Endothelial cell of umbilical vein (primary cell): ENCODE results near the gene SLC22A4. TPM values are rescaled to one million over a fixed set of nuclear protein-coding genes. Genes with fewer than 3 reads are reported as not detected.

Experiments used
- BruUV-seq: library from RNA; stranded (reverse); fragments of 400-500 nt; replicated peaks from 2 replicates; lab custom pipeline; 2021; lab: Mats Ljungman, UMichigan
- CTCF ChIA-PET: fragments of 300-600, 350-600 bp; sonication (Branson Sonifier 250); formaldehyde crosslinking; loops from one replicate; lab custom pipeline; 2021; ENCODE audit warnings: antibody characterized with exemption, inconsistent platforms; lab: Charles Lee
- POLR2A ChIA-PET: fragments of 300-600, 350-600 bp; sonication (Branson Sonifier 250); formaldehyde crosslinking; loops from one replicate; lab custom pipeline; 2021; ENCODE audit warnings: antibody characterized with exemption, inconsistent platforms; lab: Charles Lee
- DNase-seq: peaks from one replicate; pipeline ENCODE4 v3.0.0-alpha.2; 2011; ENCODE audit warnings: low read depth, low spot score
- FAIRE-seq: peaks from 2 replicates; lab custom pipeline; 2011; peaks lifted over from hg19 to GRCh38; lab: Jason Lieb, UNC
- H2AFZ ChIP-seq: 2 replicates; pipeline ENCODE4 v1.6.0; 2012; ENCODE audit warnings: low read depth, low read length, control low read depth, inconsistent platforms
- H3K27ac ChIP-seq: 2 replicates; pipeline ENCODE4 v1.5.1; 2011; ENCODE audit warnings: low read depth, mild to moderate bottlenecking, control low read depth, low read length, moderate library complexity; ENCODE audit not compliant: insufficient read depth
- H3K27me3 ChIP-seq, 2 experiments: 2 replicates each; pipeline versions ENCODE4 v1.6.0 to v1.6.1; 2011; ENCODE audit warnings: low read length in 2 of 2, mixed read lengths in 1 of 2; ENCODE audit not compliant: control insufficient read depth in 2 of 2, insufficient read depth in 2 of 2
- H3K36me3 ChIP-seq, 2 experiments: 2 replicates in 1 of 2; 3 replicates in 1 of 2; pipeline ENCODE4 v1.5.1; 2011; ENCODE audit warnings: low read length in 2 of 2, mild to moderate bottlenecking in 1 of 2, moderate library complexity in 1 of 2; ENCODE audit not compliant: control insufficient read depth in 2 of 2, insufficient read depth in 2 of 2; ENCODE audit errors: extremely low read depth in 1 of 2
- H3K4me1 ChIP-seq: 3 replicates; pipeline ENCODE4 v1.5.1; 2011; ENCODE audit warnings: mild to moderate bottlenecking, low read length; ENCODE audit not compliant: control insufficient read depth, insufficient read depth; ENCODE audit errors: extremely low read depth
- H3K4me2 ChIP-seq: 2 replicates; pipeline ENCODE4 v1.6.1; 2011; ENCODE audit warnings: low read length, control low read depth, mixed read lengths; ENCODE audit not compliant: insufficient read depth
- H3K4me3 ChIP-seq, 3 experiments: fragments of 200-600 bp in 1 of 3; sonication (generic), shearing (Covaris generic) in 1 of 3; replicated peaks in 1 of 3; 2 replicates each; pipeline ENCODE4 v1.5.1; 2011 to 2016; ENCODE audit warnings: control low read depth in 3 of 3, low read length in 3 of 3, mild to moderate bottlenecking in 2 of 3, inconsistent platforms in 1 of 3, low read depth in 1 of 3, moderate library complexity in 1 of 3; ENCODE audit not compliant: insufficient read depth in 1 of 3
- H3K79me2 ChIP-seq: 2 replicates; pipeline ENCODE4 v1.6.0; 2012; ENCODE audit warnings: low read length, inconsistent platforms; ENCODE audit not compliant: control insufficient read depth, insufficient read depth
- H3K9ac ChIP-seq: replicated peaks from 2 replicates; pipeline ENCODE3; 2011; ENCODE audit warnings: low read length, control low read depth; ENCODE audit not compliant: insufficient read depth; ENCODE audit errors: extremely low read depth
- H3K9me1 ChIP-seq: replicated peaks from 3 replicates; pipeline ENCODE4 v1.6.0; 2011; ENCODE audit warnings: mild to moderate bottlenecking, low read length; ENCODE audit not compliant: control insufficient read depth, insufficient read depth; ENCODE audit errors: extremely low read depth
- H3K9me3 ChIP-seq: replicated peaks from 2 replicates; pipeline ENCODE4 v1.5.1; 2012; ENCODE audit warnings: low read length, inconsistent platforms; ENCODE audit not compliant: control insufficient read depth, insufficient read depth
- H4K20me1 ChIP-seq: replicated peaks from 2 replicates; pipeline ENCODE3; 2011; ENCODE audit warnings: mild to moderate bottlenecking, low read length; ENCODE audit not compliant: control insufficient read depth, insufficient read depth; ENCODE audit errors: extremely low read depth
- CTCF ChIP-seq, 2 donors: IDR thresholded peaks; 1 replicate in 1 of 2; 2 replicates in 1 of 2; pipeline ENCODE4 v1.5.1; 2011; ENCODE audit warnings: low read length in 2 of 2, mild to moderate bottlenecking in 2 of 2, moderate library complexity in 2 of 2, control low read depth in 1 of 2, inconsistent platforms in 1 of 2, low read depth in 1 of 2; ENCODE audit not compliant: insufficient read depth in 1 of 2; ENCODE audit errors: extremely low read depth in 1 of 2
- EZH2 ChIP-seq: IDR thresholded peaks from 2 replicates; pipeline ENCODE4 v1.6.1; 2012; ENCODE audit warnings: borderline replicate concordance, low read depth, mild to moderate bottlenecking, moderate library complexity, low read length, inconsistent platforms; ENCODE audit not compliant: severe bottlenecking
- FOS ChIP-seq: IDR thresholded peaks from 2 replicates; pipeline ENCODE4 v1.6.1; 2011; ENCODE audit warnings: mild to moderate bottlenecking, low read length, moderate library complexity, borderline replicate concordance; ENCODE audit not compliant: insufficient read depth
- GATA2 ChIP-seq: IDR thresholded peaks from 2 replicates; pipeline ENCODE4 v1.7.0; 2011; ENCODE audit warnings: low read depth, mild to moderate bottlenecking, moderate library complexity, mixed read lengths, low read length; ENCODE audit not compliant: insufficient read length, insufficient read depth
- JUN ChIP-seq: IDR thresholded peaks from 2 replicates; pipeline ENCODE4 v1.6.1; 2011; ENCODE audit warnings: borderline replicate concordance, low read depth; ENCODE audit not compliant: insufficient read length, insufficient read depth
- MAX ChIP-seq: IDR thresholded peaks from 2 replicates; pipeline ENCODE4 v1.6.1; 2011; ENCODE audit not compliant: insufficient read depth, insufficient read length
- MYC ChIP-seq: IDR thresholded peaks from one replicate; pipeline ENCODE4 v1.6.1; 2011; ENCODE audit warnings: mild to moderate bottlenecking, low read depth, low read length
- POLR2A ChIP-seq: IDR thresholded peaks from 2 replicates; pipeline ENCODE4 v1.6.1; 2012; ENCODE audit warnings: low read depth, mild to moderate bottlenecking, control low read depth, low read length
- POLR2AphosphoS5 ChIP-seq: IDR thresholded peaks from 2 replicates; pipeline ENCODE4 v1.6.1; 2012; ENCODE audit warnings: low read depth, mild to moderate bottlenecking, control low read depth, low read length, moderate library complexity; ENCODE audit not compliant: insufficient read depth
- dilution Hi-C: fragments of 300-500 bp; cut with MboI; formaldehyde crosslinking; loops from one replicate; pipeline ENCODE4 v1.15.0; 2019; ENCODE audit warnings: low sequenced_read_pairs; ENCODE audit not compliant: extremely low pct_ligation_motif_present
- intact Hi-C: fragments of 100-400 bp; cut with micrococcal nuclease; formaldehyde crosslinking; loops from one replicate; pipeline ENCODE4 v1.10.0; 2022
- polyA plus RNA-seq, 4 experiments: library from polyadenylated mRNA; depleted of rRNA in 3 of 4; stranded (reverse) in 3 of 4; unstranded in 1 of 4; fragments of >200 nt; gene quantifications; 2 replicates each; pipeline versions ENCODE4 v1.2.1 to v1.2.3, GENCODE V29; 2011 to 2012; ENCODE audit warnings: missing spikeins in 1 of 4
- total RNA-seq: library from RNA; stranded (reverse); gene quantifications from 2 replicates; pipeline ENCODE4 v1.2.3, GENCODE V29; 2021

The SLC22A4 gene
- total and polyA plus RNA-seq, 2 donors (not counting 3 experiments of a cell fraction or from before 2014, with no cell fraction given), result 4.9 to 6.9 TPM

DNA sequence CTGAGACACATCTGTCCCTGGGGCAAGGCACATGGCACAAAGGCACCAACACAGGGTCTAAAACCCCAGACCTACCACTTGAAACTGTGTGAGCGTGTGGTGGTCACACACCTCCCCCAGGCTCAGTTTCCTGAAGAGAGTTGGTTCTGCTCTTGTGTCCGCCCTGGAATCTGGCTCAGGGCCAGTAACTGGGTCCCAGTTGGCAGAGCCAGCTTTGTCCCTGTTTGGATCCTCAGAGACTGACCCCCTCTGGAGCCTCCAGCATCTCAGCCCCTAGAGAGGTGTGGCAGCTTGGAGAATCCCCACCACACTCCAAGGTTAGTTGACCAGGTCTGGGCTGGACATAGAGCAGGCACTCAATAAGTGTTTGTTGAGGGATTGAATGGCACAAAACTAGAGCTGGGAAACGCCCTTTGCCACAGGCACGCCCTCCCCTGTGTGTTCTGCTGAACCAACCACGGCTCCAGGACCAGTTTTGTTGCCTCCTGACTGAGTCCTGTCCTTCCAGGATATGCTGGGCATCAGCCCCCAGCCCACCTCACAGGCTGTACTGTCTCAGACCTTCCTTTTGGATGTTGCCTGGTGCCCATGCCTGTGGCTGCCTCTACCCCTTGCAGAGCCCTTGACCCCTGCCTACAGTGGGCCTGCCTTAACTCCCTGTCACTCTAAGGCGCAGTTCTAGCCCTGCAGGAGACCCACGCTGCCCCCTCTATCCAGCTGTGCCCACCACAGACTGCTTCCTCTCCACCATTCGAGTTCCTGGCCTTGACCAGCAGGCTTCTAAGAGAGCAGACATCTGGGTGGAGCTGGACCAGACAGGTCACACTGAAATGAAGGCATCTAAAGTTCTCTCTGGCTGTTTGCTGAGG lies 40.5 kb upstream of the SLC22A4 start:
- Histone ChIP-seq H3K9me3 (no peaks in the 10 kb centered on the region), H3K27ac (no peak overlapping the region), H3K27me3 (no peaks in the 10 kb centered on the region), H2AFZ (no peak overlapping the region), H3K4me2 (no peak overlapping the region), H3K79me2 (peaks cover 11% of the 10 kb centered on the region), H3K9me1 (no peaks in the 10 kb centered on the region), H3K4me1 (peaks cover 8% of the 10 kb centered on the region), H3K9ac (no peak overlapping the region), H4K20me1 (no peaks in the 10 kb centered on the region), H3K4me3 (no peak overlapping the region), H3K36me3 (no peaks in the 10 kb centered on the region)
- no TSS peak for BruUV-seq
- POLR2A ChIA-PET, result no interaction called here
- DNase-seq, result no peak
- FAIRE-seq, result no peak
- dilution Hi-C loops (no loop called here), intact Hi-C loops (no loop called here)
- CTCF ChIA-PET, result interaction anchor here (1.0 to 8.3 kb wide), 3 partner anchors 10 to 16 kb away, joined by 3 to 63 read pairs (median 3); no protein-coding TSS in a partner anchor
- TF ChIP-seq MAX (no peak), POLR2A (no peak), GATA2 (no peak), CTCF (IDR thresholded peaks at IDR 0.05; ENCODE audit: extremely low read depth in 1 of 2, insufficient read depth in 1 of 2, low read depth in 1 of 2, low read length in 2 of 2) (no peak), JUN (no peak), MYC (no peak), FOS (no peak), EZH2 (no peak), POLR2AphosphoS5 (no peak)
